PC-3 (cell line): ENCODE data around the gene LRIG3.

Experiments
- EZH2 ChIP-seq: fragments of 300-600 bp; sonication (generic); IDR thresholded peaks from one replicate; pipeline ENCODE4 v1.6.1; 2017; ENCODE audit warnings: antibody characterized with exemption, mild to moderate bottlenecking, low read length; ENCODE audit not compliant: unreplicated experiment
- EZH2phosphoT487 ChIP-seq: fragments of 300-600 bp; sonication (generic); IDR thresholded peaks from 2 replicates; pipeline ENCODE4 v1.6.1; 2018; ENCODE audit warnings: mild to moderate bottlenecking, antibody characterized with exemption, low read length, borderline replicate concordance
- TF ChIP-seq, protein P1 (sequence below): fragments of 300-600 bp; sonication (generic); conservative IDR thresholded peaks from 2 replicates; pipeline ENCODE4 v1.5.1; 2017; ENCODE audit warnings: antibody characterized with exemption, low read depth, mild to moderate bottlenecking, low read length

DNA sequence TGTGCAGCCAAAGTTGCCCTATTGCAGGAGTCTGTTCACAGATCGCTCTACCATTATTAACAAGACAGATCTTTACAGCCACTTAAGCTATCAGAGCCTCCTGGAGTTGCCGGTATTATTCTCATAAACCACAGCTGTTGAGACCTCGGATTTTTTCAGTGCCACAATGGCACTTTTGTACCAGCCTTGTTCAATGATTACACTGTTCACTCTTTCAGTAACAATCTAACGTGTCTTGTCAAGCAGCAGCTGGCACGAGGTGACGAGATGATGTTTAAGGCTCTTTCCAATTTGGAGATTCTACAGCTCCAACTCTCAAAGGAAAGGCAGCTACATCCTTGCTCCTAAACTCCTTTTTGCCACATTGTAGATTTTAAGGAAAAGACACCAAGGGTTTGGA is 30.7 kb downstream of the LRIG3 start:
- TF ChIP-seq, protein P1, sequence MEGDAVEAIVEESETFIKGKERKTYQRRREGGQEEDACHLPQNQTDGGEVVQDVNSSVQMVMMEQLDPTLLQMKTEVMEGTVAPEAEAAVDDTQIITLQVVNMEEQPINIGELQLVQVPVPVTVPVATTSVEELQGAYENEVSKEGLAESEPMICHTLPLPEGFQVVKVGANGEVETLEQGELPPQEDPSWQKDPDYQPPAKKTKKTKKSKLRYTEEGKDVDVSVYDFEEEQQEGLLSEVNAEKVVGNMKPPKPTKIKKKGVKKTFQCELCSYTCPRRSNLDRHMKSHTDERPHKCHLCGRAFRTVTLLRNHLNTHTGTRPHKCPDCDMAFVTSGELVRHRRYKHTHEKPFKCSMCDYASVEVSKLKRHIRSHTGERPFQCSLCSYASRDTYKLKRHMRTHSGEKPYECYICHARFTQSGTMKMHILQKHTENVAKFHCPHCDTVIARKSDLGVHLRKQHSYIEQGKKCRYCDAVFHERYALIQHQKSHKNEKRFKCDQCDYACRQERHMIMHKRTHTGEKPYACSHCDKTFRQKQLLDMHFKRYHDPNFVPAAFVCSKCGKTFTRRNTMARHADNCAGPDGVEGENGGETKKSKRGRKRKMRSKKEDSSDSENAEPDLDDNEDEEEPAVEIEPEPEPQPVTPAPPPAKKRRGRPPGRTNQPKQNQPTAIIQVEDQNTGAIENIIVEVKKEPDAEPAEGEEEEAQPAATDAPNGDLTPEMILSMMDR: no peak
- TF ChIP-seq EZH2: no peak
- no peak for TF ChIP-seq EZH2phosphoT487
